B cell (primary cell): ENCODE data around the gene TET2.

ENCODE experiments used
- EZH2 ChIP-seq: IDR thresholded peaks from 2 replicates; pipeline ENCODE4 v1.6.1; 2012; ENCODE audit warnings: borderline replicate concordance, low read depth, mild to moderate bottlenecking, moderate library complexity, low read length; ENCODE audit not compliant: insufficient read depth, poor library complexity, severe bottlenecking
- TF ChIP-seq, protein P1 (sequence below): fragments of 200-600 bp; IDR thresholded peaks from one replicate; pipeline ENCODE4 v1.8.0; 2022; ENCODE audit warnings: antibody characterized with exemption, mild to moderate bottlenecking

DNA sequence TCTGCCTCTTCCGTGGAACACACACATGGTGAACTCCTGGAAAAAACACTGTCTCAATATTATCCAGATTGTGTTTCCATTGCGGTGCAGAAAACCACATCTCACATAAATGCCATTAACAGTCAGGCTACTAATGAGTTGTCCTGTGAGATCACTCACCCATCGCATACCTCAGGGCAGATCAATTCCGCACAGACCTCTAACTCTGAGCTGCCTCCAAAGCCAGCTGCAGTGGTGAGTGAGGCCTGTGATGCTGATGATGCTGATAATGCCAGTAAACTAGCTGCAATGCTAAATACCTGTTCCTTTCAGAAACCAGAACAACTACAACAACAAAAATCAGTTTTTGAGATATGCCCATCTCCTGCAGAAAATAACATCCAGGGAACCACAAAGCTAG is 87.9 kb downstream of the TET2 start:
- TF ChIP-seq, protein P1, sequence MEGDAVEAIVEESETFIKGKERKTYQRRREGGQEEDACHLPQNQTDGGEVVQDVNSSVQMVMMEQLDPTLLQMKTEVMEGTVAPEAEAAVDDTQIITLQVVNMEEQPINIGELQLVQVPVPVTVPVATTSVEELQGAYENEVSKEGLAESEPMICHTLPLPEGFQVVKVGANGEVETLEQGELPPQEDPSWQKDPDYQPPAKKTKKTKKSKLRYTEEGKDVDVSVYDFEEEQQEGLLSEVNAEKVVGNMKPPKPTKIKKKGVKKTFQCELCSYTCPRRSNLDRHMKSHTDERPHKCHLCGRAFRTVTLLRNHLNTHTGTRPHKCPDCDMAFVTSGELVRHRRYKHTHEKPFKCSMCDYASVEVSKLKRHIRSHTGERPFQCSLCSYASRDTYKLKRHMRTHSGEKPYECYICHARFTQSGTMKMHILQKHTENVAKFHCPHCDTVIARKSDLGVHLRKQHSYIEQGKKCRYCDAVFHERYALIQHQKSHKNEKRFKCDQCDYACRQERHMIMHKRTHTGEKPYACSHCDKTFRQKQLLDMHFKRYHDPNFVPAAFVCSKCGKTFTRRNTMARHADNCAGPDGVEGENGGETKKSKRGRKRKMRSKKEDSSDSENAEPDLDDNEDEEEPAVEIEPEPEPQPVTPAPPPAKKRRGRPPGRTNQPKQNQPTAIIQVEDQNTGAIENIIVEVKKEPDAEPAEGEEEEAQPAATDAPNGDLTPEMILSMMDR, result no peak
- TF ChIP-seq EZH2, result no peak
